Sigmoid colon (tissue), 7 donors: ENCODE results near the gene PPP2R2B. TPM values are rescaled to one million over a fixed set of nuclear protein-coding genes. Genes with fewer than 3 reads are reported as not detected.

ENCODE experiments used
- DNase-seq: peaks from one replicate; pipeline ENCODE4 v3.0.0-alpha.2; 2019
- H3K27ac ChIP-seq, 4 donors: fragments of 200-600 bp; sonication (generic); one replicate each; pipeline ENCODE4 v1.5.1; 2016 to 2019; ENCODE audit warnings: mild to moderate bottlenecking in 1 of 4
- H3K27me3 ChIP-seq, 3 donors: fragments of 200-600 bp; sonication (generic); one replicate each; pipeline ENCODE4 v1.5.1; 2019; ENCODE audit warnings: mild to moderate bottlenecking in 1 of 3
- H3K36me3 ChIP-seq, 4 donors: fragments of 200-600 bp; sonication (generic); one replicate each; pipeline ENCODE4 v1.5.1; 2016 to 2019
- H3K4me1 ChIP-seq, 4 donors: fragments of 200-600 bp; sonication (generic); one replicate each; pipeline ENCODE4 v1.5.1; 2017 to 2019
- H3K4me3 ChIP-seq, 4 donors: fragments of 200-600 bp; sonication (generic); one replicate each; pipeline ENCODE4 v1.5.1; 2017 to 2019; ENCODE audit warnings: mild to moderate bottlenecking in 2 of 4, moderate library complexity in 1 of 4
- H3K9me3 ChIP-seq, 4 donors: fragments of 200-600 bp in 3 of 4; sonication (generic) in 3 of 4; one replicate each; pipeline versions ENCODE4 v1.5.1 to v1.6.1; 2013 to 2019
- EP300 ChIP-seq, 4 donors: sonication (generic); formaldehyde crosslinking; IDR thresholded peaks; one replicate each; pipeline ENCODE4 v1.6.1; 2017; ENCODE audit warnings: antibody characterized with exemption in 4 of 4
- POLR2A ChIP-seq, 2 donors: fragments of 450-650 bp; IDR thresholded peaks; one replicate each; pipeline ENCODE4 v1.6.1; 2016; ENCODE audit warnings: antibody characterized with exemption in 2 of 2, mild to moderate bottlenecking in 2 of 2, moderate library complexity in 2 of 2
- POLR2AphosphoS5 ChIP-seq, 4 donors: sonication (generic); formaldehyde crosslinking; IDR thresholded peaks; one replicate each; pipeline ENCODE4 v1.6.1; 2017; ENCODE audit warnings: antibody characterized with exemption in 4 of 4
- WGBS, 2 donors: extraction: QIAGEN DNeasy Blood & Tissue Kit; methylation state at CpG; one replicate each; pipeline ENCODE4 v1.1.7; 2013; 5-methylcytosine and 5-hydroxymethylcytosine counted together
- intact Hi-C: fragments of 100-400 bp; cut with DNase I; formaldehyde crosslinking; loops from one replicate; pipeline ENCODE4 v1.15.1; 2023
- polyA plus RNA-seq, 3 donors: library from polyadenylated mRNA; stranded (reverse); fragments of 200-250 nt; gene quantifications; one replicate each; pipeline ENCODE4 v1.2.3, GENCODE V29; 2013
- total RNA-seq, 4 donors: library from RNA; depleted of rRNA; stranded (reverse); fragments of >200 nt; gene quantifications; one replicate each; pipeline ENCODE4 v1.1.0, GENCODE V29; 2016
- TF ChIP-seq, protein P1 (sequence below), 4 experiments: fragments of 450-650 bp in 3 of 4; fragments of 200-600 bp in 1 of 4; IDR thresholded peaks; one replicate each; pipeline ENCODE4 v1.5.1; 2016 to 2019; ENCODE audit warnings: antibody characterized with exemption in 4 of 4, mild to moderate bottlenecking in 3 of 4, moderate library complexity in 2 of 4
- donor health status: healthy with polysubstance abuse.
- donor health status: Bipolar disorder and iron deficiency.
- donor health status: healthy.

PPP2R2B gene
- total and polyA plus RNA-seq, 7 donors = 0.60 to 19.6 (median 7.4) TPM; not detected in 1

DNA sequence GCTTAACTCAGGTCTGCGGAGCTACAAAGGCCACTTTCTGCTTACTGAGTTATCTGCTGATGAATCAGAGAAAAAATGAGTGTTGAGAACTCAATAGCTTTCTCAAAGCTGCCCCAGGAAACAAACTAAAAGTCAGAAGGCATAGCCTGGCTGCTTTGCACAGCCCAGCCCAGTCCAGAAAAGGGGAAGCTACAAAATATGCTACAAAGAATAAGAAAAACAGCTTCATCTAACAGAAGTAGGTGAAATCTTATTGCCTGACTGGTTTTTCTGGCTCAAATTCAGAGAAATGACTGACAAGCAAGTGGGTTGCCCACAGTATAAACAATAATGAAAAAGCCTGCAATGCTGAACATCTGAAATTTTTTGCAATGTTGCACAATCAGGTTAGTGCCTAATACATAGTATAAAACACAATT lies 156.2 kb downstream of the PPP2R2B start:
- peaks cover 0 to 5% (median 0%) of the 10 kb centered on the region in 4 donors for H3K4me1 ChIP-seq
- H3K27ac ChIP-seq = no peak overlapping the region
- no peak for TF ChIP-seq POLR2AphosphoS5 (IDR thresholded peaks at IDR 0.05)
- H3K9me3 ChIP-seq = no peaks in the 10 kb centered on the region
- H3K4me3 ChIP-seq = no peak overlapping the region
- no peaks in the 10 kb centered on the region for H3K36me3 ChIP-seq
- H3K27me3 ChIP-seq = no peaks in the 10 kb centered on the region
- no peak for DNase-seq
- intact Hi-C loops = no loop called here
- 52 to 87% methylated on average over 1 of the region's 1 CpG for WGBS, 2 donors

DNA sequence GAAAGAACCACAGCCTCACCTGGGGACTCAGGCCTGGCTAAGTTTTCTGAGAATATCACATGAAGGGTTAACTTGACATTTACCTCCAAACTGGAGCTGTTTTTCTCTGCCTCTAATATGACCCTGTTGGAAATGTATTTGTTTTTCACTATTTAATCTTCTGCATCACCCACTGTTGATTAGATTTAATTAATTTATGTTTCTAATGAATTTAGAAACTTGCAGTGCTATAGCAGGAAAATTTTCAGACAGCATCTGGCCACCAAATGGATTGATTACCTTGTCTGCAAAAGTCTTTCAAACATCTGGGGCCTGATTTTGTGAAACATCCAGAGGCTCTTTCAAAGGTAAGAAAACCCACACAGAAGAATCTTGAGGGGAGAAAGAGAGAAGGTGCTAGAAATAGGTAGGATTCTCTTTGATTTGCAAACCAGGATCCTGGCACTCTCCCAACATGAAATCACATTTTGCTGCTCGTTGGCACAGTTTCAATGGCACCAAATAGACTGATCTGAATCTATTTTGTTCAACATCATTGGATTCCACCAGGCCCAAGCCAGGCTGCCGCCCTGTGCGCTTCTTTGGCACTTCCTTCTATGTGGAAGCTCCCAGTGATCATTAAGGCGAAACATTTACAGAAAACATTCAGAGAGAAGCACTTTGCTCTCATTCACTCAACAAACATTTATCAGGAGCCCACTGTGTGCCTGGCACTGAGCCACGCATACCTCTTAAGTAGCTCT lies 157.3 kb downstream of the PPP2R2B start:
- WGBS, 2 donors = 65 to 79% methylated on average over 5 of the region's 5 CpGs
- H3K9me3 ChIP-seq = no peaks in the 10 kb centered on the region
- peaks cover 0 to 5% (median 0%) of the 10 kb centered on the region in 4 donors for H3K4me1 ChIP-seq
- TF ChIP-seq EP300 (IDR thresholded peaks at IDR 0.05) (no peak), POLR2AphosphoS5 (IDR thresholded peaks at IDR 0.05) (no peak), POLR2A (IDR thresholded peaks at IDR 0.05) (no peak)
- TF ChIP-seq, protein P1, sequence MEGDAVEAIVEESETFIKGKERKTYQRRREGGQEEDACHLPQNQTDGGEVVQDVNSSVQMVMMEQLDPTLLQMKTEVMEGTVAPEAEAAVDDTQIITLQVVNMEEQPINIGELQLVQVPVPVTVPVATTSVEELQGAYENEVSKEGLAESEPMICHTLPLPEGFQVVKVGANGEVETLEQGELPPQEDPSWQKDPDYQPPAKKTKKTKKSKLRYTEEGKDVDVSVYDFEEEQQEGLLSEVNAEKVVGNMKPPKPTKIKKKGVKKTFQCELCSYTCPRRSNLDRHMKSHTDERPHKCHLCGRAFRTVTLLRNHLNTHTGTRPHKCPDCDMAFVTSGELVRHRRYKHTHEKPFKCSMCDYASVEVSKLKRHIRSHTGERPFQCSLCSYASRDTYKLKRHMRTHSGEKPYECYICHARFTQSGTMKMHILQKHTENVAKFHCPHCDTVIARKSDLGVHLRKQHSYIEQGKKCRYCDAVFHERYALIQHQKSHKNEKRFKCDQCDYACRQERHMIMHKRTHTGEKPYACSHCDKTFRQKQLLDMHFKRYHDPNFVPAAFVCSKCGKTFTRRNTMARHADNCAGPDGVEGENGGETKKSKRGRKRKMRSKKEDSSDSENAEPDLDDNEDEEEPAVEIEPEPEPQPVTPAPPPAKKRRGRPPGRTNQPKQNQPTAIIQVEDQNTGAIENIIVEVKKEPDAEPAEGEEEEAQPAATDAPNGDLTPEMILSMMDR (IDR thresholded peaks at IDR 0.05) = no peak
- no peak for DNase-seq
- no peak overlapping the region for H3K4me3 ChIP-seq
- no peaks in the 10 kb centered on the region for H3K27me3 ChIP-seq
- H3K36me3 ChIP-seq = no peaks in the 10 kb centered on the region
- no peak overlapping the region for H3K27ac ChIP-seq
- intact Hi-C loops = no loop called here

DNA sequence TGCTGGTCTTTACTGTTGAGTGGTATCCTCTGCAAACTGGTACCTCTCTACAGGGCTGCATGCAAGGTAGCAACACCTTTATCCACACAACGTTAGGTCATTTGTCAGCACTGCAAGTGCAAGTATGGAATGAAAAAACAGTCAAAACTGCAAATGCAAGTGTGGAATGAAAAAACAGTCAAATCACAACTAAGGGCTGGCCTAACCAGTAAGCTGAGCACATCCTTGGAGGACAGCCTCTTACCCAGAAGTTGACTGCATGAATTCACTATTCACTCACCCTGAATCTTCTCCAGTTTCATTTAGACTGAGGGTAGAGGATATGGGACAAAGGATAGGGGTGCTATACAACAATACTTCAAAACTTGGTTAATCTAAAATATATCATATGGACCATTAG lies 158.4 kb downstream of the PPP2R2B start:
- TF ChIP-seq POLR2AphosphoS5 (IDR thresholded peaks at IDR 0.05) = no peak
- TF ChIP-seq EP300 (IDR thresholded peaks at IDR 0.05) = no peak
- TF ChIP-seq, protein P1 (IDR thresholded peaks at IDR 0.05) = no peak
- no peak for TF ChIP-seq POLR2A (IDR thresholded peaks at IDR 0.05)
- DNase-seq = no peak
- WGBS, 2 donors = 55 to 75% methylated on average over 1 of the region's 1 CpG
- H3K27ac ChIP-seq = no peak overlapping the region
- no peak overlapping the region for H3K4me3 ChIP-seq
- no peaks in the 10 kb centered on the region for H3K36me3 ChIP-seq
- peaks cover 0 to 5% (median 0%) of the 10 kb centered on the region in 4 donors for H3K4me1 ChIP-seq
- intact Hi-C loops = no loop called here
- no peaks in the 10 kb centered on the region for H3K27me3 ChIP-seq
- no peaks in the 10 kb centered on the region for H3K9me3 ChIP-seq

DNA sequence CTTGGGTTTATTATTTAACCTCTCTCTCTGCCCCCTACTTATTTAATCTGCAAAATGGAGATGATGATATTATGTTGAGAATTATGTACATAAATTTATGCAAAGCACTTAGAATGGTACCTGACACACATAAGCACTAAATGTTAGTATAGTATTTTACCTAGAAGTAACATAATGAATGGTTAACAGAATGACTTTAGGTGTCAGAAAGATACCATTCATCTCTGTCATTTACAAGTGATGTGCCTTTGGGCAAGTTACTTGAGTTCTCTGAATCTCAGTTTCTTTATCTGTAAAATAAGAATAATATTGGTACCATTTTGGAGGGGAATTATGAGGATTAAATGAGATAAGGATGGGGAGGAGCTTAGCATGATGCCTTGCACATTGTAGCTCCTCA lies 159.4 kb downstream of the PPP2R2B start:
- H3K4me3 ChIP-seq = no peak overlapping the region
- TF ChIP-seq POLR2AphosphoS5 (IDR thresholded peaks at IDR 0.05) = no peak
- TF ChIP-seq, protein P1 (IDR thresholded peaks at IDR 0.05) = no peak
- TF ChIP-seq POLR2A (IDR thresholded peaks at IDR 0.05) = no peak
- TF ChIP-seq EP300 (IDR thresholded peaks at IDR 0.05) = no peak
- intact Hi-C loops = no loop called here
- peaks cover 0 to 5% (median 0%) of the 10 kb centered on the region in 4 donors for H3K4me1 ChIP-seq
- H3K27ac ChIP-seq = no peak overlapping the region
- DNase-seq = no peak
- H3K27me3 ChIP-seq = no peaks in the 10 kb centered on the region
- no peaks in the 10 kb centered on the region for H3K9me3 ChIP-seq
- no peaks in the 10 kb centered on the region for H3K36me3 ChIP-seq

DNA sequence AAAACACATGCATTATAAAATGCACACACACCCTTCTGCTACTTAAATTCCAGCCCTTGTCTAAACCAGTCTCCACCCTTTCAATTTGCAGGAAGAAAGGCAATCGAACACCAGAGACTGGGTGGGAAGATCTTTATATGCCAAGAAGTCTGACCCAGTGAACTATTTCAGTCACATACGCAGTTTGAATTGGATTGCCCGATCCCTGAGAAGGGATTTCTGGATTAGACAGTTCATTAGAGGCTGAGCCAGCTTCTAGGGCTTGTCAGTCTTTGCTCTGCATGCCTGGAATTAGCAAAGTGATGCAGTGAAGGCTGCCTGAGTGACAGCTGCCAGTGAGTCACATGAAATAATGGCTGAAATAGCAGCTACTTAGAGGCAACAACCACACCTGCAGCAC lies 159.9 kb downstream of the PPP2R2B start:
- Histone ChIP-seq H3K27me3 (no peaks in the 10 kb centered on the region), H3K4me3 (no peak overlapping the region), H3K4me1 (peaks cover 0 to 5% (median 0%) of the 10 kb centered on the region in 4 donors), H3K9me3 (no peaks in the 10 kb centered on the region), H3K36me3 (no peaks in the 10 kb centered on the region), H3K27ac (no peak overlapping the region)
- intact Hi-C loops = no loop called here
- TF ChIP-seq POLR2AphosphoS5 (IDR thresholded peaks at IDR 0.05) (no peak), POLR2A (IDR thresholded peaks at IDR 0.05) (no peak), EP300 (IDR thresholded peaks at IDR 0.05) (no peak)
- TF ChIP-seq, protein P1 (IDR thresholded peaks at IDR 0.05) = no peak
- WGBS, 2 donors = 42 to 77% methylated on average over 3 of the region's 3 CpGs
- DNase-seq = no peak
